Pancreas (tissue), 10 donors: ENCODE results near the gene REM1. TPM values are rescaled to one million over a fixed set of nuclear protein-coding genes. Genes with fewer than 3 reads are reported as not detected.

Experiments
- ATAC-seq, 4 donors: fragments of 200-7000 bp; cut with Tn5 transposase; one replicate each; pipeline versions ENCODE4 v1.8.0 to v1.9.1; 2020; ENCODE audit warnings: mild to moderate bottlenecking in 4 of 4, moderate library complexity in 4 of 4
- DNase-seq, 6 donors: peaks; one replicate each; pipeline ENCODE4 v3.0.0-alpha.2; 2020
- FAIRE-seq: peaks from 2 replicates; lab custom pipeline; 2012; peaks lifted over from hg19 to GRCh38; lab: Jason Lieb, UNC
- H3K27ac ChIP-seq, 4 donors: fragments of 200-600 bp; sonication (generic); 1 replicate in 3 of 4; 2 replicates in 1 of 4; pipeline versions ENCODE4 v1.5.0 to v1.8.0; 2020
- H3K27me3 ChIP-seq, 4 donors: fragments of 200-600 bp; one replicate each; pipeline ENCODE4 v1.8.0; 2021
- H3K36me3 ChIP-seq, 3 donors: fragments of 200-600 bp; sonication (generic) in 1 of 3; one replicate each; pipeline versions ENCODE4 v1.5.0 to v1.8.0; 2020 to 2021
- H3K4me1 ChIP-seq, 3 donors: fragments of 200-600 bp; one replicate each; pipeline ENCODE4 v1.8.0; 2021
- H3K4me3 ChIP-seq, 4 donors: fragments of 200-600 bp; sonication (generic) in 2 of 4; one replicate each; pipeline versions ENCODE4 v1.5.0 to v1.8.0; 2020 to 2021
- H3K9me3 ChIP-seq, 4 donors: fragments of 200-600 bp; one replicate each; pipeline ENCODE4 v1.8.0; 2021
- CTCF ChIP-seq, 4 donors: fragments of 200-600 bp; sonication (generic) in 3 of 4; IDR thresholded peaks; one replicate each; pipeline versions ENCODE4 v1.5.0 to v1.8.0; 2021; ENCODE audit warnings: antibody characterized with exemption in 4 of 4
- WGBS, 2 donors: extraction: QIAGEN DNeasy Blood & Tissue Kit; methylation state at CpG; one replicate each; pipeline ENCODE4 v1.1.7; 2013; 5-methylcytosine and 5-hydroxymethylcytosine counted together
- intact Hi-C, 3 donors: fragments of 100-400 bp; cut with DNase I; formaldehyde crosslinking; loops; one replicate each; pipeline versions ENCODE4 v1.11.1 to v1.14.2; 2022
- polyA plus RNA-seq, 2 donors: library from polyadenylated mRNA; stranded (reverse); fragments of 200-250 nt; gene quantifications; one replicate each; pipeline ENCODE4 v1.2.3, GENCODE V29; 2013
- total RNA-seq, 6 donors: library from RNA; stranded (reverse); fragmentation: NEBNext Ultra II Directional in 4 of 6; extraction: Animal tissue kit (Norgen Biotek cat#: 25700) in 4 of 6; gene quantifications; one replicate each; pipeline versions ENCODE4 v1.2.1 to v1.2.4, GENCODE V29; 2021 to 2023
- donor health status: healthy with polysubstance abuse.
- donor health status: DM: no; HTN: no; CAD: no; lungs with moderate emphysema.
- donor health status: DM: no; HTN: no; CAD: no.
- donor health status: control.
- donor health status: control.
- donor health status: Bipolar disorder and iron deficiency.
- donor health status: DM: yes; HTN: yes; CAD: no.
- donor health status: DM: no; HTN: no; CAD: no.
- donor health status: DM: no; HTN: no; CAD: no.
- donor health status: DM: yes; HTN: yes; CAD: no.

The REM1 gene
- total and polyA plus RNA-seq, 8 donors, result 0.14 to 1.7 (median 0.34) TPM; not detected in 1

DNA sequence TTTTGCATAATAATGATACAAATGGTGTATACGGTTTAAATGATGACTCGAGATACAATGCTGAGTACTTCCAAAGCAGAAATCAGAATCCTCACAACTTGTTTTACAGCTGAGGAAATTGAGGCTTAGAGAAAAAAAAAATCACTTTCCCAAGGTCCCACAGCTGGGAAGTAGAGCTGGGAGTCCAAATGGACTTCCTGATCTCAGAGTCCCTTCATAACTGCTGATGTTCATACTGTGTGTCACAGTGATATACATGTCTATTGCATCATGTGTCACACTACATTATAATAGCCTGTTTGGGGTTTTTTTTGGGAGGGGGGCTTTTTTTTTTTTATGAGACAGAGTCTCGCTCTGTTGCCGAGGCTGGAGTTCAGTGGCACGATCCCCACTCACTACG, 47.6 kb downstream of the REM1 start:
- intact Hi-C loops, result no loop called here
- H3K27me3 ChIP-seq, result no peaks in the 10 kb centered on the region
- H3K9me3 ChIP-seq, result no peaks in the 10 kb centered on the region
- peak in 2 of 4 donors; percentile 19 to 51 for ATAC-seq
- WGBS, 2 donors, result 81 to 83% methylated on average over 6 of the region's 6 CpGs
- no peak for FAIRE-seq
- no peak overlapping the region for H3K4me3 ChIP-seq
- no peak for TF ChIP-seq CTCF (IDR thresholded peaks at IDR 0.05)
- H3K36me3 ChIP-seq, result peaks cover 0 to 5% (median 4%) of the 10 kb centered on the region in 3 donors
- peaks cover 4 to 39% (median 4%) of the 10 kb centered on the region in 3 donors for H3K4me1 ChIP-seq
- no peak for DNase-seq
- no peak overlapping the region for H3K27ac ChIP-seq

DNA sequence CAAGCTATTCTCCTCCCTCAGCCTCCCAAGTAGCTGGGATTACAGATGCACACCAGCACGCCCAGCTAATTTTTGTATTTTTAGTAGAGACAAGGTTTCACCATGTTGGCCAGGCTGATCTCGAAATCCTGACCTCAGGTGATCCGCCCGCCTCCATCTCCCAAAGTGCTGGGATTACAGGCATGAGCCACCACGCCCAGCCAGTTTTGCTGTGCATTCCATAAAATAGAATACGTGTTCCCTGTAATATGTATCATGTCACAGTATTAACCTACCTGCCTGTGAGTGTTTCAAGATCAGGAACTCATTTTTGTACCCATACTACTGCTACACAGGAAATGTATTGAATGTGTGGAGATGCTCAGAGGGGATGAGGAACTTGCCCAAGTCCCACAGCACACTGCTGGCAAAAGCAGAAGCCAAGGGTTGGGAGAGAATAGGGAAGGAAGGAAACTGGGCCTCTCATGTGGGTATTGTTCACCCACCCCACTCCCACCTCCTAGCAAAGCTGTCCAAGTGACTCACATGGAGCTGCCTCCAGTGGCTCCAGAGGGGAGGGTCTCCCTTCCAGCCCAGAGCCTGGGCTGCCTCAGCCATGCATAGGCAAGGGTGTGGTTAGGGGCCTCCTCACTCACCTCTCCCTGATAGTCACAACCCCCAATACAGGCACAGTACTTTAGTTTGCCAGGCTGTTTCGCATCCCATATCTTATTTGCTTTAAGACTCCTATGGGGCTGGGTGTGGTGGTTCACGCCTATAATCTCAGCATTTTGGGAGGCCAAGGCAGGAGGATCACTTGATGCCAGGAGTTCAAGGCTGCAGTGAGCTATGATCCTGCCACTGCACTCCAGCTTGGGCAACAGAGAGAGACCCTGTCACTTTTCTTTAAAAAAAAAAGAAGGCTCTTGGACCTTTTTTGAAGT, 48.5 kb downstream of the REM1 start:
- 78 to 86% methylated on average over 8 of the region's 8 CpGs for WGBS, 2 donors
- Histone ChIP-seq H3K9me3 (no peaks in the 10 kb centered on the region), H3K27ac (no peak overlapping the region), H3K4me3 (no peak overlapping the region), H3K27me3 (no peaks in the 10 kb centered on the region), H3K4me1 (peaks cover 4 to 36% (median 4%) of the 10 kb centered on the region in 3 donors), H3K36me3 (peaks cover 0 to 13% (median 13%) of the 10 kb centered on the region in 3 donors)
- intact Hi-C loops, result no loop called here
- FAIRE-seq, result no peak
- no peak for TF ChIP-seq CTCF (IDR thresholded peaks at IDR 0.05)
- DNase-seq, result no peak
- ATAC-seq, result peak in 3 of 4 donors; percentile 25 to 66 (median 64)

GRCh38 chr20:31527266-31527665, 52.2 kb downstream of the REM1 start:
- TF ChIP-seq CTCF (IDR thresholded peaks at IDR 0.05), result no peak
- Histone ChIP-seq H3K4me3 (no peak overlapping the region), H3K27ac (no peak overlapping the region), H3K27me3 (no peaks in the 10 kb centered on the region), H3K9me3 (no peaks in the 10 kb centered on the region), H3K36me3 (peaks cover 4 to 48% (median 22%) of the 10 kb centered on the region in 3 donors), H3K4me1 (peaks cover 0 to 12% (median 0%) of the 10 kb centered on the region in 3 donors)
- FAIRE-seq, result no peak
- DNase-seq, result no peak
- no peak for ATAC-seq
- intact Hi-C loops, result no loop called here
- WGBS, 2 donors, result 86% methylated on average over 6 of the region's 6 CpGs

Other genes starting within 250 kb of the REM1 start
- gene DEFB115, start 217.6 kb upstream of the REM1 start, total RNA-seq, result not detected
- not detected for gene DEFB115, start 217.6 kb upstream of the REM1 start, polyA plus RNA-seq
- gene DEFB116, start 166.7 kb upstream of the REM1 start, total RNA-seq, result not detected
- gene DEFB116, start 166.7 kb upstream of the REM1 start, polyA plus RNA-seq, result not detected
- not detected for gene DEFB118, start 106.7 kb upstream of the REM1 start, total RNA-seq
- not detected for gene DEFB118, start 106.7 kb upstream of the REM1 start, polyA plus RNA-seq
- not detected for gene DEFB119, start 84.7 kb upstream of the REM1 start, total RNA-seq
- not detected for gene DEFB119, start 84.7 kb upstream of the REM1 start, polyA plus RNA-seq
- not detected for gene DEFB121, start 69.1 kb upstream of the REM1 start, total RNA-seq
- gene DEFB121, start 69.1 kb upstream of the REM1 start, polyA plus RNA-seq, result not detected
- not detected for gene DEFB123, start 34.7 kb upstream of the REM1 start, total RNA-seq
- gene DEFB123, start 34.7 kb upstream of the REM1 start, polyA plus RNA-seq, result not detected
- under 1 TPM in 1 of 6 donors, not detected in 5; 0.32 TPM for gene DEFB124, start 161 bp upstream of the REM1 start, total RNA-seq
- not detected for gene DEFB124, start 161 bp upstream of the REM1 start, polyA plus RNA-seq
- gene HM13, start 39.2 kb downstream of the REM1 start, total RNA-seq, result 100 to 1,000 TPM; 139 to 237 (median 184) TPM
- 100 to 1,000 TPM; 178 to 286 TPM for gene HM13, start 39.2 kb downstream of the REM1 start, polyA plus RNA-seq
- 10 to 100 TPM in 5 of 6 donors, 1 to 10 TPM in 1; 9.5 to 39.3 (median 17.4) TPM for gene ID1, start 130.0 kb downstream of the REM1 start, total RNA-seq
- gene ID1, start 130.0 kb downstream of the REM1 start, polyA plus RNA-seq, result 10 to 100 TPM; 50.9 to 64.7 TPM
- gene COX4I2, start 162.6 kb downstream of the REM1 start, total RNA-seq, result under 1 TPM in 5 of 6 donors, not detected in 1; 0.28 to 0.94 (median 0.60) TPM
- gene COX4I2, start 162.6 kb downstream of the REM1 start, polyA plus RNA-seq, result 1 to 10 TPM; 3.7 to 7.8 TPM
- gene BCL2L1, start 247.6 kb downstream of the REM1 start, total RNA-seq, result 10 to 100 TPM; 27.3 to 59.8 (median 40.0) TPM
- gene BCL2L1, start 247.6 kb downstream of the REM1 start, polyA plus RNA-seq, result 10 to 100 TPM; 40.8 to 55.5 TPM